ENCODE measurements around the gene MAGI3. TPM values are rescaled to one million over a fixed set of nuclear protein-coding genes. Genes with fewer than 3 reads are reported as not detected.
A peak's percentile ranks its signal among the peaks of the same experiment; 100 is the strongest.

The MAGI3 gene
- total and polyA plus RNA-seq, 2 of the 13 experiments (the other 11 are each of a cell fraction or from before 2014, with no cell fraction given) = 4.0 to 11.8 TPM

DNA sequence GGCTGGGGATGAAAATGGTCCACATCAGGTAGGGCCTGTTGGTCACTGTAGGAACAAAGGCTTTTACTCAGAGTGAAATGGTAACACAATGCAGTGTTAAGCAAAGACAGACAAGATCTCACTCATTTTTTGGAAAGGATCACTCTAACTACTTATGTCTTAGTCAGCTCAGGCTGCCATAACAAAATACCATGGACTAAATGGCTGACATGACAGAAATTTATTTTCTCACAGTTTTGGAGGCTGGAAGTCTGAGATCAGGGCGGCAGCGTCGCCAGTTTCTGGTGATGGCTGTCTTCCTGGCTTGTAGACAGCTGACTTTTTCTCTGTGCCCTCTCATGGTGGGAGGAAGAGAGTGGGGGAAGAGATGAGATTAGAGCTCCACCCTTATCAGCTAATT, 10.2 kb upstream of the MAGI3 start:
- no peak overlapping the region for H3K9ac ChIP-seq (ENCODE audit: insufficient read depth, low read depth, low read length)
- H2AFZ ChIP-seq (ENCODE audit: low read length) = no peak overlapping the region
- in situ Hi-C loops (cut with HindIII; ENCODE audit: extremely low pct_ligation_motif_present, low pct_unique_long_range_greater_than_20kb) = no loop called here
- no peaks in the 10 kb centered on the region for H3K27me3 ChIP-seq (ENCODE audit: control insufficient read depth in 1 of 2, insufficient read depth in 2 of 2, low read length in 2 of 2)
- no peak overlapping the region for H3K27ac ChIP-seq (ENCODE audit: extremely low read length, insufficient read depth, low read length)
- no peaks in the 10 kb centered on the region for H3K9me3 ChIP-seq (ENCODE audit: low read length)
- ChIA-PET CTCF (ENCODE audit: low intra/inter-chr PET ratio, low total read pairs) (no interaction called here), POLR2A (no interaction called here)
- H3K4me3 ChIP-seq (replicated peaks in 1 of 3; ENCODE audit: insufficient read depth in 1 of 3, low read depth in 2 of 3, low read length in 3 of 3) = no peak overlapping the region
- H3K36me3 ChIP-seq (replicated peaks in 1 of 2; ENCODE audit: control insufficient read depth in 1 of 2, insufficient read depth in 2 of 2, low read length in 2 of 2) = no peaks in the 10 kb centered on the region
- no peak overlapping the region for H3K4me2 ChIP-seq (ENCODE audit: low read depth, low read length)
- intact Hi-C loops (cut with micrococcal nuclease; ENCODE audit: unreplicated experiment) = no loop called here
- ATAC-seq (no peak), FAIRE-seq (no peak), DNase-seq (ENCODE audit: low spot score) (no peak)
- H3K79me2 ChIP-seq (ENCODE audit: insufficient read depth, low read length) = no peaks in the 10 kb centered on the region
- no peaks in the 10 kb centered on the region for H3K4me1 ChIP-seq (ENCODE audit: insufficient read depth, low read length)
- WGBS (ENCODE audit: low lambda C conversion rate) = 80% methylated on average over 3 of the region's 3 CpGs
- BruUV-seq (replicated peaks) = no TSS peak
- no peaks in the 10 kb centered on the region for H4K20me1 ChIP-seq (ENCODE audit: insufficient read depth, low read length)
- TF ChIP-seq RBM22 (optimal IDR thresholded peaks at IDR 0.05; ENCODE audit: low read length) (no peak), MAFF (IDR thresholded peaks at IDR 0.05; ENCODE audit: low read depth, low read length) (peak; percentile 87), MAFK (conservative IDR thresholded peaks at IDR 0.05 in 1 of 2, IDR thresholded peaks at IDR 0.05 in 1 of 2; ENCODE audit: low read length in 2 of 2) (peak; percentile 82 to 89)

DNA sequence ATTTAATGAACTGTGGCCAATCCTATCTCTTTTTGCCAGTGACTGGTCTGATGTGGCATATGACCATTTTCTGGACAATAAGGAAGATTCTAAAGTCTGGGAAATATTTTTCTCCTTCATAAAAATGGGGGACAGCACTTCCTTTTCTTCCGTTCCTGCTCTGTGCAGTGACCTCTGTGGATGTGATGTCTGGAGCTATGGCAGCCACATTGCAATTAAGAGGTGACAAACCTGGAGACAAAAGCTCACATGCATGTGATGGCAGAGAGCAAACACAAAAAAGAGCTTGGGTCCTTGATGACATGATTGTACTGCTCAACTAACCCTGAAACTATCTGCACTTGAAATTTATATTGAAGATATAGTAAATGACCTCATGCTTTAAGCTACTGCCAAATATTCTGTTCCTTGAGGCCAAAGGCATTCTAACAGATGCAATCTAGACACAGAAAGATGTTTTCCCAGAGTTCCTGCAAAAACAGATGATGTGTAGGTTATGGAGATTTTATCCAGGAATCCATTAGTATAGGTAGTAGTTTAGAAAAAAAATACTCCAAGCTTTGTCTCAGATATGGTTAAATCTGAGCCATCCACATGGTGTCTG, 2.2 kb upstream of the MAGI3 start:
- no peaks in the 10 kb centered on the region for H3K36me3 ChIP-seq (replicated peaks in 1 of 2; ENCODE audit: control insufficient read depth in 1 of 2, insufficient read depth in 2 of 2, low read length in 2 of 2)
- peaks cover 17% of the 10 kb centered on the region for H3K4me1 ChIP-seq (ENCODE audit: insufficient read depth, low read length)
- FAIRE-seq = no peak
- POLR2A ChIA-PET = interaction anchor here (0.8 to 1.1 kb wide), 2 partner anchors 120 to 247 kb away, joined by 3 to 4 read pairs; no protein-coding TSS in a partner anchor
- CTCF ChIA-PET (ENCODE audit: low intra/inter-chr PET ratio, low total read pairs) = no interaction called here
- intact Hi-C loops (cut with micrococcal nuclease; ENCODE audit: unreplicated experiment) (loop anchor here (1.0 to 2.0 kb wide), 2 partner anchors 96 to 241 kb away; no protein-coding TSS in a partner anchor), in situ Hi-C loops (cut with HindIII; ENCODE audit: extremely low pct_ligation_motif_present, low pct_unique_long_range_greater_than_20kb) (no loop called here)
- no peak for ATAC-seq
- WGBS (ENCODE audit: low lambda C conversion rate) = 81% methylated on average over 1 of the region's 1 CpG
- H3K4me3 ChIP-seq (replicated peaks in 1 of 3; ENCODE audit: insufficient read depth in 1 of 3, low read depth in 2 of 3, low read length in 3 of 3) = peak overlapping the region in 1 of 3 experiments; percentile 89; a peak in 2 of 6 replicates
- no peak overlapping the region for H3K27ac ChIP-seq (ENCODE audit: extremely low read length, insufficient read depth, low read length)
- peaks cover 5% of the 10 kb centered on the region; the same call in 1 of the 2 replicates for H4K20me1 ChIP-seq (ENCODE audit: insufficient read depth, low read length)
- no peak overlapping the region for H3K9ac ChIP-seq (ENCODE audit: insufficient read depth, low read depth, low read length)
- H3K79me2 ChIP-seq (ENCODE audit: insufficient read depth, low read length) = peaks cover 24% of the 10 kb centered on the region
- TF ChIP-seq ZNF430 (CRISPR knock-in tag; IDR thresholded peaks at IDR 0.05) = peak; percentile 3; the same call in 1 of the 2 replicates
- TF ChIP-seq, protein P1, sequence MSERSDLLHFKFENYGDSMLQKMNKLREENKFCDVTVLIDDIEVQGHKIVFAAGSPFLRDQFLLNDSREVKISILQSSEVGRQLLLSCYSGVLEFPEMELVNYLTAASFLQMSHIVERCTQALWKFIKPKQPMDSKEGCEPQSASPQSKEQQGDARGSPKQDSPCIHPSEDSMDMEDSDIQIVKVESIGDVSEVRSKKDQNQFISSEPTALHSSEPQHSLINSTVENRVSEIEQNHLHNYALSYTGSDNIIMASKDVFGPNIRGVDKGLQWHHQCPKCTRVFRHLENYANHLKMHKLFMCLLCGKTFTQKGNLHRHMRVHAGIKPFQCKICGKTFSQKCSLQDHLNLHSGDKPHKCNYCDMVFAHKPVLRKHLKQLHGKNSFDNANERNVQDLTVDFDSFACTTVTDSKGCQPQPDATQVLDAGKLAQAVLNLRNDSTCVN (CRISPR knock-in tag; IDR thresholded peaks at IDR 0.05; ENCODE audit: borderline replicate concordance) = no peak
- 0 out of 2 replicates have a peak, but pooled peaks have one; percentile 6 for TF ChIP-seq HDAC1 (CRISPR knock-in tag; IDR thresholded peaks at IDR 0.05)
- 0 out of 2 replicates have a peak, but pooled peaks have one; percentile 42 for TF ChIP-seq ZMYM3 (CRISPR knock-in tag; IDR thresholded peaks at IDR 0.05)
- no peak overlapping the region for H2AFZ ChIP-seq (ENCODE audit: low read length)
- peak overlapping the region; percentile 98 for H3K4me2 ChIP-seq (ENCODE audit: low read depth, low read length)
- no TSS peak for BruUV-seq (replicated peaks)
- no peaks in the 10 kb centered on the region; a peak in 1 of 5 replicates for H3K27me3 ChIP-seq (ENCODE audit: control insufficient read depth in 1 of 2, insufficient read depth in 2 of 2, low read length in 2 of 2)
- no peaks in the 10 kb centered on the region for H3K9me3 ChIP-seq (ENCODE audit: low read length)
- DNase-seq (ENCODE audit: low spot score) = no peak
